GM19043 (cell line): ENCODE data around the gene EIF4E.
"Not testable (repeated sequence)": the region's sequence is repeated elsewhere in the genome, so short reads cannot be mapped to it uniquely, and the experiment has no call there.

Experiments
- ATAC-seq: cut with Tn5 transposase; IDR thresholded peaks from one replicate; pipeline ENCODE4 v1.9.1; 2021; ENCODE audit warnings: low read depth; ENCODE audit not compliant: unreplicated experiment

The EIF4E gene

DNA sequence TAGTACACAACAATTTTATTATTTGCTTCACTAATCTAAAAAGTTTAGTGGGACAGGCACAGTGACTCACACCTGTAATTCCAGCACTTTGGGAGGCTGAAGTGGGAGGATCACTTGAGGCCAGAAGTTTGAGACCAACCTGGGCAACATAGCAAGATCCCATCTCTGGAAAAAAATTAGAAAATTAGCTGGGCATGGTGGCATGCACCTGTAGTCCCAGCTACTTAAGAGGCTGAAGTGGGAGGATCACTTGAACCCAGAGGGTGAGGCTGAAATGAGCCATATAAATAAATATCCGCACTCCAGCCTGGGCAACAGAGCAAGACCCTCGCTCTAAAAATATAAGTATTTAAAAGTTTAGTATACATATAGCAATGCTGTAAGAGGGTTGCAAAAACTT, 42.6 kb downstream of the EIF4E start:
- ATAC-seq = not testable (repeated sequence)

DNA sequence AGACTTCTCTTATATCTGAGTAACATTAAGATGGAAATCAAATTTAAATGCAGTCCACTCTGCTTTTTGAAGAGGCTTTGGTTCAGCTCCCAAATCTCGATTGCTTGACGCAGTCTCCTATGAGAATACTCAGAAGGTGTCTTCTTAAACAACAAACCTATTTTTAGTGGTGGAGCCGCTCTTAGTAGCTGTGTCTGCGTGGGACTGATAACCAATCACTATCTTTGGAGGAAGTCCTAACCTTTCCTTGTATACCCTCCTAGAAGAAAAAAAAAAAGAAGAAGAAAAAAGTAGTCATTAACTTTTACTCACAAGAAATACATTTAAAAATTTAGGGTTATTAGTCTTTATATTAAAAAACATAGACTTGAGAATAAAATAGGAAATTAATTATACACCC, 48.0 kb downstream of the EIF4E start:
- not testable (repeated sequence) for ATAC-seq

DNA sequence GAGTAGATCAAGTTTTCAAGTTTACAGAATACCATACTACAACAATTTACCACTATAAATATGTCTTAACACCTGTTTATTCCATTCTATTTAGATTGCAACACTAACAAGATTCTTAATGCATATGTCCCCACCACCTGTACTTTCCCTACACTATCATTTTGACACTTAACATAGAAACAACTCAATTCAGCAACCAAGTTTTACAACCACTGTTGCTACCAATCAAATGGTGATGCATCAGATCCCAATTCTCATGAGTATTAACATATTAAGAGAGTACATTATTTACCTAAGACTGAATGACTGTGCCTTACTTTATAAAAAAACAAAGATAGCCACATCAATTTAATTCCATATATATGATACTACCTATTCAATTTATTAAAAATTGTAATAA, 49.4 kb downstream of the EIF4E start:
- no peak for ATAC-seq

DNA sequence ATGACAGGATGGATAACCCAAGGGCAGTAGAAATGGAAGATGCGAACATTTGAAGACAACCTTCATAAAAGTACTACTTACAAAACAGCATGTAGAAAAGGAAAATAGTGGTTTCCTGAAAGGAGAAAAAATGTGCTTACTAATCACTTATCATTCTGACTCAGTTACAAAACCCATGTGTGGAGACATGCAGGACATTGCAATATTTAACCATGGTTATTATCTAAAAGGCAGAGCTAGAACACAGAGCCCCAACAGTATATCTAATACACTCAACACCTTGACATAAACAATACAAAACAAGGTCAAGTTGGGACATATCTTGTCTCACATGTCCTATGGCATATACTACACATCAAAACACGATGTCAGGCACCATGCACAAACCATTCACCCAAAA, 55.9 kb downstream of the EIF4E start:
- no peak for ATAC-seq

DNA sequence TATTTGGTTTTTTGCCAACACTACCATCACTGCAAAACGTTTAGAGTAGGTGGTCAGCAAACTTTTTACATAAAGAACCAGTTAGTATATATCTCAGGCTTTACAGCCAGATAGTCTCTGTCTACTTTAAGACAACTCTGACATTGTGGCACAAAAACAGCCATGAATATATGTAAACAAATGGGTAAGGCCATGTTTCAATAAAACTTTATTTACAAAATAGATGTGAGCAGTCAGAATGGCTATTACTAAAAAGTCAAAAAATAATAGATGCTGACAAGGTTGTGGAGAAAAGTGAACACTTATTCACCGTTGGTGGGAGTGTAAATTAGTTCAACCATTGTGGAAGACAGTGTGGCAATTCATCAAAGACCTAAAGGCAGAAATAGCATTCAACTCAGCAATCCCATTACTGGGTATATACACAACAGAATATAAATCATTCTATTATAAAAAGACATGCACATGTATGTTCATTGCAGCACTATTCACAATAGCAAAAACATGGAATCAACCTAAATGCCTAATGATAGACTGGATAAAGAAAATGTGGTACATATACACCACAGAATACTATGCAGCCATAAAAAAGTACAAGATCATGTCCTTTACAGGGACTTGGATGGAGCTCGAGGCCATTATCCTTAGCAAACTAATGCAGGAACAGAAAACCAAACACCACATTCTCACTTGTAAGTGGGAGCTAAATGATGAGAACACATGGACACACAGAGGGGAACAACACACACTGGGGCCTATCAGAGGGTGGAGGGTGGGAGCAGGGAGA, 56.6 kb downstream of the EIF4E start:
- ATAC-seq = not testable (repeated sequence)

DNA sequence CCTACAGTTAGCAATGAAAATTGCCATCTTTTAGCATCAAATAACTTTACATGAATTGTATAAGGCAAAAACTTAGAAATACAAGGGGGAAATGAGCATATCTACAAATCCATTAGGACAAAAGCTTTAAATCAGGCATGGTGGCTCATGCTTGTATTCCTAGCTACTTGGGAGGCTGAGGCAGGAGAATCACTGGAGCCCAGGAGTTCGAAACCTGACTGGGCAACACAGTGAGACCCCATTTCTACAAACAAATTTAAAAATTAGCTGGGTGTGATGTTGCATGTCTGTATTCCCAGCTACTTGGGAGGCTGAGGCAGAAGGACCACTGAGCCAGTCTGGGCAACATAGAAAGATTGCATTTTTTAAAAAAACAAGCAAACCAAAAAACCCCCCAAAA, 61.3 kb downstream of the EIF4E start:
- no peak for ATAC-seq

DNA sequence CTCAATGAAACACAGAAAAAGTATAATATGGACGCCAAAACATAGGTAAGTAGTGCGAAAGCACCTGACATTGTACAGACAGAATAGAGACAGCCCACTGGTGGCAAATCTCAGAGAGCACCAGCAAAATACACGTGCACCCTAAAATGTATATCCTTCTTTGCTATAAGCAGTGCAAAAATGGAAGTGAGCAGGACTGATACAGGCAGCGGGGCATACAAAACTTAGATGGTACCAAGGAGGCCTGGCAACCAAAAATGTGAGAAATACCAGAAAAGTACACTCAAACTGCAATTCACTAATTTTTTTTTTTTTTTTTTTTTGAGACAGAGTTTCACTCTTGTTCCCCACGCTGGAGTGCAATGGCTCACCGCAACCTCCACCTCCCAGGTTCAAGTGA, 63.9 kb downstream of the EIF4E start:
- ATAC-seq = no peak

DNA sequence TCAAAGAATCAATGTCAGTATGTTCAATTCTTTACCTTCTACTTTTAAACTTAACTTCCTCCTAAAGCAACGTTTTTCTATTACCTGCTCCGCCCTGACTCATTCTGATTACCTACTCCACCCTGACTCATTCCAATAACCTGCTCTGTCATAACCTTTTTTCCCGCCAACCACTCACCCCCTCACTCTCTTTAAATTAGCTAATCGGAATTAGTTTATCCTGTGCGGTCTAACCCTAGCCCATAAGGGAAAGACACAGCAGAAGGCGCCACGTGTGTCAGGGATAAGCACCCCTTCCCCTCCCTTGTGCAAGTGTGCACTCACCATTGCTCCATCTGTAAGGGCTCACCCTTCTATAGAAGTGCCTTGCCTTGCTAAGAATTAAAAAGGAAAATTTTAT, 64.4 kb downstream of the EIF4E start:
- no peak for ATAC-seq

DNA sequence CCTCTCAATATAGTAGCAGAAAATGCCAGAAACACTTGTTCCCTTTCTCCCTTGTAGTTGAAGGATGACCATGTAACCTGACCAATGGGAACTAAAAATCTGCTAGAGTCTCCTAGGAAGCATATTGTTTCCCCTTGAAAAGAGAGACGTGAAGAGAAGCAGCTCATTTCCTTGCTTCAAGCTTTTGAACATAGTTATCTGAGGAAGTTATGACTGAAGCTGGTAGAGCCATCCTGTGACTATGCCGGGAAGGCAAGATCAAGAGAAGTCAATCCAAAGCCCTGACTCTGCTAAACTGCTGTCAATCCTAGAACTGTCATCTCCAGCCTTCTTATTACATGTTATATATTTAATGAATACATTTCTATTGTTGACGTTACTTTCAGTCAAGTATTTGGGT, 66.6 kb downstream of the EIF4E start:
- ATAC-seq = no peak

DNA sequence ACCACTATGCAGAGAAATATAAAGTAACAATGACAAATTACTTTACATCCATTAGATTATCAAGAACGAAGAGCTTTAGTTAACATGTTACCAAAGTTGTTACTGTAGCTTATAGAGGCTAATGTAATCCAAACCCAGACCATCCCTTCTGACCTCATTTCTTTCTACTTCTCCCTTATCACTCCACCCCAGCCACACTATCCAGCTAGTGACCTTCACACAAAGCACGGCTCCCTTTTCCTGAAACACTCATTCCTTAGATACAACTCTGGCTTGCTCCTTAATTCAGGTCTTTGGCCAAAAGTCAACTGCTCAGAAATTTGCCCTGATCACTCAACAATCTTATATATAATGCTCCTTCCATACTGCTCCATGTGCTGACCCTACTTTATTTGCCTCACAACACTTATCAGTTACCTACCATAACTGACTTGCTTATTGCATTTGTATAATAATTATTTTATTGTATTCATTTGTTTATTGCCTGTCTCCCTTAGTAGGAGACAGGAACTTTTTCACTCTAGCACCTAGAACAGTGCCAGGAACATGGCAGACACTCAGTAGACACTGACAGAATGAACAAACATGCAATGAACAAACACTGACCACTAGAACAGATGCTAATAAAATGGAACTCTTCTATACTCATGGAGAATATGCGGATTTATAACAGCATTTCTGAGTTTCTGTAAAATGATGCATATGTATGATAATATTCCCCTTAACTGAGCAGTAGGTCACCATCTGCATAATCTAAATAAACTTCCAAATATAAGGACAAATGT, 67.6 kb downstream of the EIF4E start:
- ATAC-seq = no peak

DNA sequence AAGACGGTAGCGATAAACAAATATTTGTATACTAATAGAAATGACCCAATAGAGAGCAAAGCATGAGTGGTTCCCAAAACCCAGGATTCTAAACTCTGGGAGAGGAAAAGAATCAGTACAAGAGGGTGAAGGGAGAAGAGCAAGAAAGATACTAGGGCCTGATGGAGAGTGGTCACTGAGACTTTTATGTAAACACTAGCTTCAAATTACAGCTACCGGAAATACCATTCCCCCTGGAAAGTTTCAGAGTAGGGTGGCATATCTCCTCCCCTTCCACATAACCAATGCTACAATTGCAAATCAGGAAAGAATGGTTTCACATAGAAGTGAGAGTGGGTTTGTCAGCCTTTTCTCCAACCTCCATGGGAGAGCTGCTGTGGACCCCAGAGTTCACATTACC, 77.1 kb downstream of the EIF4E start:
- ATAC-seq = no peak

DNA sequence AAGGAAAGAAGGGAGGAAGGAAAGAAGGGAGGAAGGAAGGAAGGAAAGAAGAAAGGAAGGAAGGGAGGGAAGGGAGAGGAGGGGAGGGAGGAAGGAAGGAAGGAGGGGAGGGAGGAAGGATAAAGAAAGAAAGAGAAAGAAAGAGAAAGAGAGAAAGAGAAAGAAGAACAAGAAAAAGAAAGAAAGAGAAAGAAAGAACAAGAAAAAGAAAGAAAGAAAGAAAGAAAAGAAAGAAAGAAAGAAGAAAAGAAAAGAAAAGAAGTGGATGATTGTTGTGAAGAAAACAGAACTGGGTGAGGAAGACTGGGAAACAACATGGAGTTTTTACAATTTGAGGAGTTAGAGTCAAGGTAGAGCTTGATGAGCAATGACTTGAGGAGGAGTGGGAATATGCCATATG, 78.0 kb downstream of the EIF4E start:
- no peak for ATAC-seq

DNA sequence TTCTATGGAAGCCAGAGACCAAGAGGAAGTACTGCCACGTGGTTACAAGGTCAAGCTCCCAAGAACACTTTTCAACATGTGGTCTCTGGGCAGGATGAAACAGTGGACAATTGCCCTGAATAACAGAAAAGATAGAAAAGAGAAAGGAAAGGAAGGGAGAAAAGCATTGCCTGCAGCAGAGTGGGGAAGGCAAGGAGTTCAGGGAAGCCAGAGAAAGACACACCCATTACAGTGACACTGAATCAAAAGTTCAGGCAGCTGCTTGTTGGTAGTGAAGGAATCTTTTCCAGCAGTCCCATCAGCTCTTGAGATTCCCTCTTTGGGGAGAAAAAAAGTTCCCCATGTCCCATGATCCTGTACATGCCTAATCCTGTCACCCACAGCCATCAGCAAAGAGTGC, 80.5 kb downstream of the EIF4E start:
- ATAC-seq = no peak

DNA sequence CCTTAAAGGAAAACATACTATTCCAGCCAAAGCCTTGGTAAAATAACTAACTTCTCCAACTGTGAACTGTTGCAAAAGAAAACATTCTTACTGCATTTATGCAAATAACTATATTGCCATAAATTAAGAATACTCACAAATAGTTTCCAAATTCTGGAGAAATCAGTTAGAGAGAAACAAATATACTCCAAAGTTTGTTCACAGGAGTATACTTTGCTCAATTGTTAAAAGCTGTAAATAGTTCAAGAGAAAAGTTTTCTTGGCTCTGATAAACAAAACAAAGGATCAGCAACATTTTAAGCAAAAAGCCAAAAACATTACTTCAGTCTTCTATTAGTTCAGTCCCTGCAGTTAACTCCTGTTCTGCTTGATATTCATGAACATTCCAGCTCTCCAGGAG, 83.0 kb downstream of the EIF4E start:
- no peak for ATAC-seq

DNA sequence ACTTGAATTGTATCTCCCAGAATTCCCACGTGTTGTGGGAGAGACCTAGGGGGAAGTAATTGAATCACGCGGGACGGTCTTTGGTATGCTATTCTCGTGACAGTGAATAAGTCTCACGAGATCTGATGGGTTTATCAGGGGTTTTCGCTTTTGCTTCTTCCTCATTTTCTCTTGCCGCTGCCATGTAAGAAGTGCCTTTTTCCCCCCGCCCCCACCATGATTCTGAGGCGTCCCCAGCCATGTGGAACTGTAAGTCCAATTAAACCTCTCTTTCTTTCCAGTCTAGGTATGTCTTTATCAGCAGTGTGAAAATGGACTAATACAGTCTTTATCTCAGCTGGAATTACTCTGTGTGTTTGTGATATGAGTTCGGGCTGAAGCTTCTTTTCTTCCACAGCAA, 86.0 kb downstream of the EIF4E start:
- ATAC-seq = not testable (repeated sequence)

DNA sequence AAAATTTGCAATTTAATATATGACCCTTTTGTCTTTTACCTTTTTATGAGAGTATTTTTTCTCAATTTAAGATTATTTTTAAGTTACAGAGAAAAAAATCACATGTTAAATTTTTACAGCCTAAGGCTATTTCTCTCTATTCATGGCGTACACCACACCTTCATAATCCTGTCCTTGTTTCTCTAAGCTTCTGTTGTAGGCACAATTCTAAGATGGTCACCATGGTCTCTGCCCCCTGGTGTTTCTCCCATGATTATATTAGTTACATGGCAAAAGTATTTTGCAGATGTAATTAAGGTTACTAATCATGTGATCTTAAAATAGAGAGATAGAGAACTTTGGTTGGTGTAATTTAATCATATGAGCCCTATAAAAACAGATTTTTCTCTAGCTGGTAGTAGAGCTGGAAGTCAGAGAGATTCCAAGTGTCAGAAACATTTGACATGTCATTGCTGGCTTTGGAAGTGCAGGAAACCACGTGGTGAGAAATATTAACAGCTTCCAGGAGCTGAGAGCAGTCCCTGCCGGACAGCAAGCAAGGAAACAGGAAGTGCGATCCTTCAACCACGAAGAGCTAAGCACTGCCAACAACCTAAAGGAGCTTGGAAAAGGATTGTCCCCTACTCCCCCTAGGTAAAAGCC, 89.8 kb downstream of the EIF4E start:
- no peak for ATAC-seq

DNA sequence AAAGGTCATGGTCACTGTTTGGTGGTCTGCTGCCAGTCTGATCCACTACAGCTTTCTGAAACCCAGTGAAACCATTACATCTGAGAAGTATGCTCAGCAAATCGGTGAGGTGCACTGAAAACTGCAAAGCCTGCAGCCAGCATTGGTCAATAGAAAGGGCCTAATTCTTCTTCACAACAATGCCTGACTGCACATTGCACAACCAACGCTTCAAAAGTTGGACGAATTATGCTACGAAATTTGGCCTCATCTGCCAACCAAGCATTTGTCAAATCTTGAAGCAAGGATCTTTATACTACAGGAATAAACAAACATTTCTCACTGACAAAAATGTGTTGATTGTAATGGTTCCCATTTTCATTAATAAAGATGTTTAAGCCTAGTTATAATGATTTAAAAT, 90.4 kb downstream of the EIF4E start:
- ATAC-seq = no peak

DNA sequence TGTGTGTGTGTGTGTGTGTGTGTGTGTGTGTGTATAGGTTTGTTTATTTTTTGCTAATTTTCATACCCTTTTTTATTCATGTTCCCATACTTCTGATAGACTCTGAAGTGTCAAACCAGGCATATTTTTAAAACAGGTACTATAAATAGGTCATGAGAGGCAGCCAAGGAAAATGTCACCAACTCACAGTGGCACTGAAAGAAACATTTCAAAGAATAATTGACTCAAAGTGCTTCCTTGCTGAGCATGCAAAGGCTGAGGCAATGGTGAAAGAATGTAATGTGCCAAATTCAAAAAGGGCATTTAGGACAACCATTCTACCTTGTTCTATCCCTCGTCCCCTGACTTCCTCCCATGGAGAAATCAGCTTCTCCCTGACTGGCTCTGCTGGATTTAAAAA, 95.5 kb downstream of the EIF4E start:
- ATAC-seq = no peak

DNA sequence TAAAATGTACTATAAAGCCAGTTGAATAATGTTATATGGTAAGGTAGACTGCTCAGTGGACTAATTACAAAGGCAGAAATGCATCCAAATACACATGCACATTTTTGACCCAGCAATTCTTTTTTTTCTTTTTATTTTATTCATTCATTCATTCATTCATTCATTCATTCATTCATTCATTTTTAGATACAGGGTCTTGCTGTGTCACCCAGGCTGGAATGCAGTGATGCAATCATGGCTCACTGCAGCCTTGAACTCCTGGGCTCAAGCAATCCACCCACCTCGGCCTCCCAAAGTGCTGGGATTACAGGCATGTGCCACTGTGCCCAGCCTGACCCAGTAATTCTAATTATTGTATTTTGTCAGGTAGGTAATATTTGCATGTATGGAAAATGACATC, 97.9 kb downstream of the EIF4E start:
- not testable (repeated sequence) for ATAC-seq
